Adrenal gland (tissue), 5 donors: ENCODE measurements around the gene GSAP.

Source experiments
- CTCF ChIP-seq, 6 experiments: fragments of 450-650 bp in 4 of 6; fragments of 200-600 bp in 2 of 6; sonication (generic) in 1 of 6; IDR thresholded peaks; 1 replicate in 5 of 6; 2 replicates in 1 of 6; pipeline versions ENCODE4 v1.5.1 to v1.8.0; 2016 to 2021; ENCODE audit warnings: antibody characterized with exemption in 6 of 6, mild to moderate bottlenecking in 2 of 6, moderate library complexity in 1 of 6
- POLR2A ChIP-seq, 2 donors: fragments of 450-650 bp; IDR thresholded peaks; one replicate each; pipeline ENCODE4 v1.6.1; 2017; ENCODE audit warnings: antibody characterized with exemption in 2 of 2, mild to moderate bottlenecking in 2 of 2, moderate library complexity in 1 of 2
- donor health status: DM: no; HTN: no; CAD: no.

GRCh38 chr7:77288676-77289320 is 127.4 kb downstream of the GSAP start:
- no peak for TF ChIP-seq CTCF (IDR thresholded peaks at IDR 0.05)
- no peak for TF ChIP-seq POLR2A (IDR thresholded peaks at IDR 0.05)
